SU-DHL-6 (cell line): ENCODE results near the gene FAM53B.

Experiments
- CTCF ChIP-seq: fragments of 200-600 bp; sonication (generic); IDR thresholded peaks from one replicate; pipeline ENCODE4 v1.5.1; 2017; ENCODE audit warnings: antibody characterized with exemption, mild to moderate bottlenecking, low read length, moderate library complexity; ENCODE audit not compliant: insufficient read depth, poor library complexity, severe bottlenecking
- EZH2phosphoT487 ChIP-seq: fragments of 200-600 bp; sonication (generic), shearing (Covaris generic); conservative IDR thresholded peaks from 2 replicates; pipeline ENCODE4 v1.6.1; 2018; ENCODE audit warnings: mild to moderate bottlenecking, antibody characterized with exemption, low read length, moderate library complexity, mixed read lengths

- TF ChIP-seq CTCF (no peak), EZH2phosphoT487 (no peak)
Observed at GRCh38 chr10:124665091-124665490, 79.1 kb downstream of the FAM53B start.
